NCI-H2029 treated with DMSO at 0.1 percent for 48 hours (cell line): Measurements from ENCODE around the gene ADAMTS8.

Experiments
- DNase-seq: peaks from one replicate; lab custom pipeline; 2025; lab: John Stamatoyannopoulos, UW

Gene ADAMTS8, protein sequence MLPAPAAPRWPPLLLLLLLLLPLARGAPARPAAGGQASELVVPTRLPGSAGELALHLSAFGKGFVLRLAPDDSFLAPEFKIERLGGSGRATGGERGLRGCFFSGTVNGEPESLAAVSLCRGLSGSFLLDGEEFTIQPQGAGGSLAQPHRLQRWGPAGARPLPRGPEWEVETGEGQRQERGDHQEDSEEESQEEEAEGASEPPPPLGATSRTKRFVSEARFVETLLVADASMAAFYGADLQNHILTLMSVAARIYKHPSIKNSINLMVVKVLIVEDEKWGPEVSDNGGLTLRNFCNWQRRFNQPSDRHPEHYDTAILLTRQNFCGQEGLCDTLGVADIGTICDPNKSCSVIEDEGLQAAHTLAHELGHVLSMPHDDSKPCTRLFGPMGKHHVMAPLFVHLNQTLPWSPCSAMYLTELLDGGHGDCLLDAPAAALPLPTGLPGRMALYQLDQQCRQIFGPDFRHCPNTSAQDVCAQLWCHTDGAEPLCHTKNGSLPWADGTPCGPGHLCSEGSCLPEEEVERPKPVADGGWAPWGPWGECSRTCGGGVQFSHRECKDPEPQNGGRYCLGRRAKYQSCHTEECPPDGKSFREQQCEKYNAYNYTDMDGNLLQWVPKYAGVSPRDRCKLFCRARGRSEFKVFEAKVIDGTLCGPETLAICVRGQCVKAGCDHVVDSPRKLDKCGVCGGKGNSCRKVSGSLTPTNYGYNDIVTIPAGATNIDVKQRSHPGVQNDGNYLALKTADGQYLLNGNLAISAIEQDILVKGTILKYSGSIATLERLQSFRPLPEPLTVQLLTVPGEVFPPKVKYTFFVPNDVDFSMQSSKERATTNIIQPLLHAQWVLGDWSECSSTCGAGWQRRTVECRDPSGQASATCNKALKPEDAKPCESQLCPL

GRCh38 chr11:130428316-130429119, at the start of gene ADAMTS8:
Gene ADAMTS8 (minus strand): TSS chr11:130428609. CDS start chr11:130428286, 323 bp downstream.
- no peak for DNase-seq

DNA sequence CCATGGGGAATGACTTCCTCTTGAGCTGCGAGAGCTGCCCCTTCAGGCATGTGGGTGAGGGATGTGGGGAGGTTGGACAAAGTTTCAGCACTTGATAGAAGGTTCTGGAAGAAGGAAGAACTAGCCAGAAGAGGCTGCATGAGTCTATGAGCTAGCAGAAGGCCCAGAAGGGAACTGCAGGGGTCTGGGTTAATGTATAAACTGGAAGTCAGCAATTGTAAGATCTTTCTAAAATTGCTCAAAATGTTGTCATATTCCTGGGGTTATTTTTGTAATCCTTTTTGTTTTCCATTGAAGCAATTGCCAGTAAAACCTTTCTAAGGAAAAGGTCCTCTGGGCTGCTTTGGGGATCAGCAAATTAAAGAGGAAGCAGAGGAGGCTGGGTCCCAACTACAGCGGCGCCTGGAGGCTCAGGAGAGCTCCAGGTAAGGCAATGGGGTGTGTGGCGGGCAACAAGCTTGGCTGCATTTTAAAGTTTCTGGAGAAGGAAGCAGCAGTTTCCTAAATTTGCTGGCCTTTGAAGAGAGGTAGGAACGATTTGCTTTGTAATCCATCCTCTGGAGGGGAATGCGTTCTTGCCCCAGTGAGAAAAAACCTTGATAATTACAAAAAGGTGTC, 49.3 kb upstream of the ADAMTS8 start:
- DNase-seq: no peak

DNA sequence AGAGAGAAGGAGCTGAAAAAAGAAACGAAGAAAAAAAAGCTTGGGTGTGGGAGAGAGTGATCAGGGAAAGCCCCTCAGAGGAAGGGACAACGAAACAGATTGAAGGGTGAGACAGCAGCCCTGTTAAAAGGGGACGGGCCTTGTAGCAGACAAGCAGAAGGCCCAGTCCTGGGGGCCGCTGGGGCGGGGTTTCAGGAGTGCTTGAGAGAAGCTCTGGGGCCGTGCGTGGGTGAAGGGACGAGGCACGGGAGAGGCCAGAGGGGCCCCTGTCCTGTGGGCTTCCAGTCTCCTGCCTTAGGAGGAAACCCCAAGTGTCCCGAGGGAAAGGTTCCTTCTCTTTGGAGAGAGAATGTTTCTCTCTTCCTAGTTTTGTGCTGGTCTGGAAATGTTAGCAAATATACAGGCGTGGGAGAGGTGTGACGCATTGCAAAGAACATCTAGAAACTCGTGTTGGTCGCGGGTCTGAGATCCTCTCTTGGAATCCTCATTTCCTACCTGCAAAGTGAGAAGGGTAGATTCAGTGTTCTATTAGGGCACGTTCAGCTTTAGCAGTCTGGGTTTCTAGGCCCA, 48.6 kb upstream of the ADAMTS8 start:
- DNase-seq: no peak

DNA sequence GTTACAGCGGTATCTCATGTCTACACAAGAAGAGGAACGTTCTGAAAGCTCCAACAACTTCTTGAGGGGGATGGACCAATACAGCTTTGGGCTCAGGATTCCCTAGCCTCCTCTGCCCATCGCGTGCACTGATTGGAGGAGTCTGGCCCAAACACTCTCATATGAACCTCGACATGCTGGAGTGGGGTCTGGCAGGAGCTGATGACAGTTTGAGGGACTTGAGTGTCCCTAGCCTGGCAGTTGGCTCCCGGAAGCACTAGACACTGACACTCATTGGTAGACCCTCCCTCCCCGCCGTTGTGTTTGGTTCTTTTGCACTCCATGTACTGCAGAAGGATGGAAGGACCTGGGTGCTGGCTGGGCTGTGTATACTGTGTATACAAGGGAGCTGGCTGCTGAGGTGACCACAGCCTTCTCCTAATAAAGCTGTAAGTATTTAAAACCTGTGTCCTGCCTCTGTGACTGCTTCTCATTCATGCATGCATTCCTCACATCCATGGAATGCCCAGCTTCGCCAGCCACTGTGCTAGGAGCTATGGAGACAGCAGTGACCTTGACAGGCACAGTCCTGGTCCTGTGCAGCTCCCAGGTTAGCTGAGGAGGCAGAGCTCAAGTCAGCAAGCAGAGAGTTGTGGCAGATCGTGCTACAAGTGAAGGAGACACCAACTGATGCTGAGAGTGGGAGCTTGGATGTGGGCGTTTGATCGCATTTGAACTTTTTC, 48.0 kb upstream of the ADAMTS8 start:
- DNase-seq: no peak

GRCh38 chr11:130475426-130476053, 47.1 kb upstream of the ADAMTS8 start:
- DNase-seq: no peak

DNA sequence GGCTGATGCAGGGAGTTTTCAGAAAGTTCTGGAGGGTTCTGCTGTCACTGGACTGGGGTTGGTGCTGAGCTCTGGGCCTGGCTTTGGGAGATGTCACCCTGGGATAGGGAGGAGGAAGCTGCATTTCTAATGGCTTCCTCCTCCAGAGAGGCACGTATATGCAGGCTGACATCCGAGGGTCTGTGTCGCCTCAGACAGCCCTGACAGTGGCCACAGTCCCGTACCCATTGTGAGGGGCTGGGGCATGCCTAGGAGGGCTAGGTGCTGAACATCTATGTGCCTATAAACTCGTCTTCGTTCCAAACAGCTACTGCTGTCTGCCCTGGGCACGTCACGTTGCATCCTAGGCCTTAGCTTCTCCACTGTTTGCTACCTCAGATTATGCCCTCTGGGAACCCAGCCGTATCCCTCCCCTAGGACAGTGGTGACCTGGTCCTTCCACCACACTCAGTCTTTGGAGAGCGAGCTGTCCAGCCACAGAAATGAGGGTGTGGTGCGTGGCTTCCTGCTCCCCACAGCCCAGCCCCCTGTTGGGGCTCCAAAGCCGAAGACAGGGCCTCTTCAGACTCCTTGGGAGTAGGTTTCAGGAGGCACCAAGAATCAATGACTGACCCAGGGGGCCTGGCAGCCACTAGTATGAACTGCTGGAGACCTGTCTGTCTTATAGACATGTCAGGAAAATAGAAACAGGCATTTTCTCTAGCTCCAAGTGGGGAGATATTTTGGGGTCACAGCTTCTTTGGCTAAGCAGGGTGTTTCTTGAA, 46.4 kb upstream of the ADAMTS8 start:
- DNase-seq: no peak

DNA sequence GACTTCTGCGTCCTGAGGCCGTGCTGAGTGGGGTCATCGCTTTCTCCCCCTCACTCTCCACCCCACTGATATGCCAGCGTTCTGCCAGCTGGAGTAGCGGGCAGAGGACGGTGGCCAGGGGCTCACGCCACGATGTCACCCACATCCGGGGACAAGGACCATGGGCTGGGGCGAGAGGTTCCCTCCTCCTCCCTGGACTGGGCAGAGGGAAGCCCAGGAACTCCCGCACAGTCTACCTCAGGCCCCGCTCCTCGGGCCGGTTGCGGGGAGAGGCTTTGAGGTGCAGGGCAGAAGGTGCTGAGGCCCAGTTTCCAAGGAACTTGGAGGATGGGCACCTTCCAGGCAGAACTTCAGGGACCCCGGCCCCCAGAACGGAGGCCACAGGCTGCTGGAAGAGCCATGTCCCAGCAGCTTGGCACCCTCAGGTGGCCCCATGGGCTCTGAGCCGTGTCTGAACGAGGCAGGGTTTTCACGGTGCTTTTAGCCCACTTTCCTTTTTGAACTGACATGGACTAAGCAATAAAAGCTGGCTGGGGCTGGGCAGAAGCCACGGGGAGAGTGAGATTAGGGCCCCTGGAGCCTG, 45.5 kb upstream of the ADAMTS8 start:
- no peak for DNase-seq

GRCh38 chr11:130473056-130473794, 44.8 kb upstream of the ADAMTS8 start:
- DNase-seq: no peak

DNA sequence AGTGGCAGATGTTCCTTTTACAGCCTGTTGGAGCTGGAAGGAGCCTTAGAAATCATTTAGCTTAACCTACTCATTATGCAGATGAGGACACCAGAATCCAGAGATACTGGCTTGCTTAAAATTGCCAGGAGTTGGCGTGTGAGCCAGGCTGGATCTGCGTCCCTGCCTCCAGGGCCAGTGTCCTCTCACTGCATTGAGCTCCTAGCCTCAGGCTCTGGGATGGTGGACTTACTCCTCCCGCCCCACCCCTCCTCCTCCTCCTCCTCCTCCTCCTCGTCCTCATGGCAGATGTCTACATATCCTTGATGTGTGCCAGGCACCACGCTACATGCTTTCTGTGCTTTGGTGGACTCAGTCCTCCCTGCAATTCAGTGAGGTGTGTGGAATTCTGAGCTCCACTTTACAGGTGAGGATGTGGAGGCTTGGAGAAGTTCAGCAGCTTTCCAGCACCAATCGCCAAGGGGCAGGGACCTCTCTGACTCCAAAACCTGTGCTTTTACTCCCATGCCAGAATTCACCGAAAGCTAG, 44.1 kb upstream of the ADAMTS8 start:
- DNase-seq: no peak

DNA sequence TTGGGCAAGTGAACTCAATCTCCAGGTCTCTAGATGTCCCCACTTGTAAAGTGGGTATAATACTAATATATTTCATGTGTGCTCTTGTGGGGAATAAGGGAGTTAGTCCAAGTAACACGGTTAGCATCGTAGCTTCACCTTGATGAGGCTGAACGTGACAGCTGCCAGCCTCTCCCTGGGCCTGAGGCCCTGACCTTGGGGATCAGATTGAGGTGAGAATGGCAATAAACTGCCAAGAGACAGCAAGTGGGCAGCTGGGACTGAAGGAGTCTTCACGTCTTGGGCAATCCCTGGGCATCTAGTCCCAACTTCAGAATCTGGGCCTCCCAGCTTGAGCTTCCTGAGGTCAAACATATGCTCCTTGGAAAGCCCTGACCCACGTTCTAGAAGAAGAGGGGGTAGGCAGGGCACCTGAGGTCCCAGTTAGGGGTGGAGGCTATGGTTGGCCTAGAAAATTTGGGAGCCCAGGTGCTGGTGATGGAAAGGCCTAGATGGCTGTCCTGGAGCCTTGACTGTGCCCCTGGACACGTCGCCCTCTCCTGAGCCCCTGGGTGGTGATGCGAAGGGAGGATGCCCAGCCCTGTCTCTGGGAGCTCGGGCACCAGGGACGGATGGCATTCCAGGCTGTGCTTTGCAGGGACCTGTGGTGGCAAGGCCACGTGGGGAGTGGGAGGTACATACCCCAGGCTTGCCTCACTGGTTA, 43.5 kb upstream of the ADAMTS8 start:
- no peak for DNase-seq

DNA sequence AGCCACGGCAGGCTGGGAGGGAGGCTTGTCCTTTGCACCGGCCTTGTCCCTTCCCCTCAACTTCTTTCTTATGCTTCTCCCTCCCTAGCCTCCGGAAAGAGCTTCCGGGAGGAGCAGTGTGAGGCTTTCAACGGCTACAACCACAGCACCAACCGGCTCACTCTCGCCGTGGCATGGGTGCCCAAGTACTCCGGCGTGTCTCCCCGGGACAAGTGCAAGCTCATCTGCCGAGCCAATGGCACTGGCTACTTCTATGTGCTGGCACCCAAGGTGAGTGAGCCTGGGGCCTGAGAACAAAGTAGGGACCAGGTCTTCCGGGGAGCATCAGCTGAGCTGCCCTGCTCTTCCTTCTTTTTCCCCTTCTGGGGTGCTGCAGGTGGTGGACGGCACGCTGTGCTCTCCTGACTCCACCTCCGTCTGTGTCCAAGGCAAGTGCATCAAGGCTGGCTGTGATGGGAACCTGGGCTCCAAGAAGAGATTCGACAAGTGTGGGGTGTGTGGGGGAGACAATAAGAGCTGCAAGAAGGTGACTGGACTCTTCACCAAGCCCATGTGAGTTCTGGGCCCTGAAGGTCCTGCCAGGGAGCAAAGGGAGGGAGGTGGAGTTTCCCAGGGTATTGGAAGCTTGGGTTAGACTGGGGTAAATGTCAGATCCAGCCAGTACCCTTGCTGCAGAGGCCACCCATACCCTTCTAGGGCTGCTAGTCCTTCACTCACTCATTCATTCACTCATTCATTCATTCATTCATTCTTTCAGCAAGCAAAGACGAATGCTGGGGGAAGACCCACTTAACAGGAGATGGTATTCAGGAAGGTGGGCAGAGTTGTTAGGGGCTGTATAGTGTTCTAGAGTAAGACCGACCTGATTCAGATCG, 42.7 kb upstream of the ADAMTS8 start:
- no peak for DNase-seq

GRCh38 chr11:130469181-130469580, 40.8 kb upstream of the ADAMTS8 start:
- DNase-seq: no peak

- DNase-seq: no peak
These were observed 38.9 kb upstream of the ADAMTS8 start for GRCh38 chr11:130467116-130467900.

- no peak for DNase-seq
These were observed 36.9 kb upstream of the ADAMTS8 start for GRCh38 chr11:130465263-130465662.

- DNase-seq: no peak
These were observed 35.9 kb upstream of the ADAMTS8 start for GRCh38 chr11:130464291-130464812.
